GM21619 (cell line): ENCODE measurements around the gene SIGMAR1.
A peak's percentile ranks its signal among the peaks of the same experiment; 100 is the strongest.
"Not testable (repeated sequence)": the region's sequence is repeated elsewhere in the genome, so short reads cannot be mapped to it uniquely, and the experiment has no call there.

Experiments used
- ATAC-seq: cut with Tn5 transposase; IDR thresholded peaks from one replicate; pipeline ENCODE4 v1.9.1; 2021; ENCODE audit not compliant: unreplicated experiment

SIGMAR1 gene

DNA sequence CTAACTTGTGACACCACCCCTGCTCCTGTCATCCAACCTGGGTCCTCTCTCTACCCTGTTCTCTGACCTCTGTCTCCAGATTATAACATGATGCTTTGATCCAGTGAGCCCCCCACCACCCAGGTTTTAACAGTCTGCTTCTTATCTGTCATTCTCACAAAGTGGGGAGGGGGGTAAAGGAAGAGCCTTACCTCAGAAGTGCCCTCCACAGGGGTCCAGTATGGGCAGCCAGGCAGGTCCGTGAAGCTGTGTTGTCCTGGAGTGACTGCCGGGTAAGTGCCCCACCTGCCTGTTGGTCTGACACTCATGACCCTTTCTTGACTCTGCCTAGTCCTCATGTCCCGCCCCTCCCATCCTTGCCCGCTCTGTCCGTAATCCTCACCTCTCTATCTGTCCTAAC is 17.8 kb upstream of the SIGMAR1 start:
- ATAC-seq, result no peak

DNA sequence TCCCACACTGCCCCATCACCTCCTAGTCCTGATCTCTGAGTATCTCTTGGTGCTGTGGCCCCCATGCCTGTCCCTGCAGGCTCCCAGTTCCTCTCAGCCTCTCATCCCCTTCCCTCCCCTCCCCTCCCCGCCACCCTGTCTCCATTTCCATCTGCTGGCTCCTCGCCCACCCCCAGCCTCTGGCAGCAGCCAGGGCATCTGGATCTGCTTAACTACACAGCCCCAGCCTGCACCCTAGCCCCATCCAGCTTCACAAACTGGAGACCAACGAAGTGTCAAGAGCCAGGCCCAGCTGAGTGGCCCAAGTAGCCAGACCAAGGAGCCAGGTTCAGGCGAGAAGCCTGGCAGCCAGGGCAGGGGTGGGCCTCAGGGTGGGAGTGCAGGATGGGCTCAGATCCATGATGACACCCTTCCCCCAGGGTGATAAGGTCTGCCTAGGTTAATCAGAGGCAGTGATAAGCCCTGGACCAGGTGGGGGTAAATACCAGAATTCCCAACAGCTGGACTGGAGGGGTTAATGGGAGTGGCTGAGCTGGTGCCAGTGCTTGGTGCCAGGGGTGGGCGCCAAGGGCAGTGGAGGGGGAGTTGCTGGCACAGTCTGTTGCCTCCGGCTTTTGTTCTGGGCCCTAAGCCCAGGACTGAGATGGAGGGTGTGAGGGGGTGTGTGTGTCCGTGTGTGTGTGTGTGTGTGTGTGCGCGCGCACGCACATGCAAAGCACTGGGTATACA is 16.9 kb upstream of the SIGMAR1 start:
- no peak for ATAC-seq

DNA sequence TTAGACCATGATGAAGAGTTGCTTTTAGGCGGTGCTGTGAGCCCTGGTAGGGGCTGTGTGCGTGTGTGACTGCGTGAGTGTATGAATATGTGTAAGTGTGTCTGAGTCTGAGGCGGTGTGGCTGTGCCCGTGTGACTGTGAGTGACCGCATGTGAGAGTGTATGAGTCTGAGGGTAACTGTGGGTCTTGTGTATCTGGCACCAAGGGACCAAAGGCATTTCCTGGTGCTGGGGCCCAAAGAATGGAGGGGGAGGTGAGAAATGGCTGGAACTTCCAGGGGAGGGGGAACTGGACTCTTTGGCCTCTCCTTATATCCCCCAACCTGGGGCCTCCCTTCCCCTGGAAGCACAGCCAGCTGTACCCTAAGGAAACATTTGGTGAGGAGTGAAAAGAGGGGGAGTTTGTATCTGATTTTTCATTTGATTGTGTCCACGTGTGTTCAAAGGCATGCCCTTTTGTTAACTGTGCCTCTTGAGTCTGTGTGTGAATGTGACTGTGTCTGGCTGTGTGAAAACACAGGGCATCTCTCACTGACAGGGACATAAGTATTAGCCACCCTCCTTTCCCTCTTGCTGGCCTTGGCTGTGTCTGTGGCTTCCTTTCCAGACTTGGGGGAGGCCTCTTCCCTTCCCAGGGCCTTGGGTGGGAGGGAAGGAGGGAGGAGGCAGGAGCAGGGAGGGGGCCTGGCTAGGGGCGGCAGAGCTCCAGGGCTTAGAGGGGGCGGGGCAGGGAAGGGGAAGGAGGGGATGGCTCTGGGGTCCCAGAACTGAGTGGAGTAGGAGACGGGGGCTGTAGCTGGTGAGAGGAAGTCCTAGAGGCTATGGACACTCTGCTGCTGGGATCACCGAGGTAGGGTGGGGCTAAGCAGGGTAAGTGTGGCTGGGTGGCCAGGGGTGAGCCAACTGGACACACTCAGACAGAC is 15.8 kb upstream of the SIGMAR1 start:
- no peak for ATAC-seq

DNA sequence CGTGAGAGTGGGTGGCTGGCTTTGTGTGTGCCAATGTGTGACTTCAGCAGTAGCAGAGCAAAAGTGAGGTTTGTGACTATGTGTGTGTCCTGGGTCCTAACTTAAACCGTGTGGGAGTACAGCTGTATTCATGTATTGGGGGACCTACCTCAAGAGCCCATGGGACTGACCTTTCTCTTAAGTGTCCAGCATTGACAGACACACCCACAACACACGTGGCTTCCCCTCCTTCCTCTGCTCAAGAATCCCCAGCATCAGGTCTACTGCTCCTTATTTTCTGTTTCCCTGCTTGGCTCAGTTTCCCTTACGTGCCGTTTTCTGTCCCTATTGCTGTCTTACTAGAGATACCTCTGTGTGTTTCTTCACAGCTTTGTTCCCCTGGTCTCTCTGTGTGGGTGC is 15.0 kb upstream of the SIGMAR1 start:
- no peak for ATAC-seq

DNA sequence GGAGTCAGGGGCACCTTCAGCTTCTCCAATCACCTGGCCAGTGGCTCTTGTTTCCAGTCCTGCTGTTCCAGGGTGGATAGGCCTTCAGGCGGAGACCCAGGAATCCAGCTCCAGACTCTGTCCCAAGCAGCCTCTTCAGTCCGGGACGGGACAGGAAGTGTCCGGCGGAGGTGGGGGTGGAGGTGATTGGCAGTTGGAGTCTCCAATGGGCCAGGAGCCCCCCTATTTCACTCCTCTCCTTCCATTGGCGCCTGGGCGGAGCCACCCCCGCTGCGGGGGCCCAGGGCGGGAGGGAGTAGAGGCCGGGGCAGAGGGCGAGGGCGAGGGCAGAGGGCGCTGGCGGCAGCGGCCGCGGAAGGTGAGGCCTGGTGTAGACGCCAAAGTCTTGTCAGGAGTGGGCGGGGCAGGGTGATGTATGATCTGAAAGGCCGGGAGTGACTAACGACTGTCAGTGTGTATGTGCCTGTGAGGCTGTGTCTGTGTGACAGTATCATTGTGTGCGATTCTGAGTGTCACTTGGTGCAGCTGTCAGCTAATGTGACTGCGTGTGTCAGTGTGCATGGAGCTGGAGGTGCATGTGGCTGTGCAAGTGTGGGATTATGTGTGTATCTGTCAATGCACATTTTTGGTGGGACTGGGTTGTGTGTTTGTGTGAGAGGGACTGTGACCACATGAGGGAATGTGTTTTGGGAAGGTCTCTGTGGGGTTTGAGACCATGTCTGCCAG is 14.5 kb upstream of the SIGMAR1 start, which contains the start of gene IL11RA:
TSS of gene IL11RA (plus strand) at position 310 of the 726 bp plus-strand sequence. CDS start 3,033 bp downstream, outside the sequence.
- no peak for ATAC-seq

DNA sequence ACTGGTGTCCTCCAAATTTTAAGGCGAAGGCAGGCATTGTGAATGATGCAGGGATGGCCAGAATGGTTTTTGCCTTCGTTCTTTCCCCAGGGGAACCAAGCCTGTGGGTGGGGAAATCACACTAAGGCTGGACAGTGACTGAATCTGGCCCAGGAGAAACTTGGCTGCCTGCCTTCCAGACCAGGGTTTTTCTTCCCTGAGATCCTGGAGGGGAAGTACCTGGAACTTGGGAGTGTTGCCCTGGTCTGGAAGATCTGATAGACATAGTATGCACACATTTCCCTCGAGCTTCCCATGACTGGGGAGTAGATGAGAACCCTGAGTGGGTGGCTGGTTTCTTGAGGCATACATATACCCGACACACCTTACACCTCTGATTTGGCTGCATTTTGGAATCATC is 13.7 kb upstream of the SIGMAR1 start:
- ATAC-seq, result no peak

DNA sequence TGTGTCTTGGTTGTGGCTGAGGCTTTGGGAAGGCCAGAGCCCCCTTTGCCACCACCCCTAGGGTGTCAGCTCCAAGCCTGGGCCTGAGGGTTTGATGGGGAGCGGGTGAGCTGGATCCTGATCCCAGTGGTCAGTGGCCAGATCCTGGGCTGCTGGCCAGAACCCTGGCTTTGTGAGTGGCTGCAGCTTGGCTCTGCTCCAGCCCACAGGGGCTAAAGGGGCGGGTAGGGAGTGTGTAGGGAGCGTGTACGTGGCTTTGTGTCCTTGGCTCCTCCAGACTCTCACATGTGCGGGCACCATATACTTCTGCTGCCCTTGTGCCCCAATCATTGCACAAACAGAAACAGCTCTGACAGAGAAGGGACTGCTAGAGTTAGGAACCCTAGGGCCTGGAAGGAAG is 13.2 kb upstream of the SIGMAR1 start:
- ATAC-seq, result no peak

DNA sequence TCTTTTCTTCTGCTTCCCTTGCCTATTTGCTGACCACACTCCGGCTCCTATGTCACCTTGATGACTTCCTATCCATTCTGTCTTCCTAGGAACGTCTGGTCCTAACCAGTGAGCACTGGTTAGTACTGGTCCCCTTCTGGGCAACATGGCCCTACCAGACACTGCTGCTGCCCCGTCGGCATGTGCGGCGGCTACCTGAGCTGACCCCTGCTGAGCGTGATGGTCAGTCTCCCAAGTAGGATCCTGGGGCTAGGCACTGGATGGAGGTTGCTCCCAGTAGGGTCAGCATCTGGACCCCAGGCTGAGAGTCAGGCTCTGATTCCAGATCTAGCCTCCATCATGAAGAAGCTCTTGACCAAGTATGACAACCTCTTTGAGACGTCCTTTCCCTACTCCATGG is 11.1 kb upstream of the SIGMAR1 start:
- no peak for ATAC-seq

DNA sequence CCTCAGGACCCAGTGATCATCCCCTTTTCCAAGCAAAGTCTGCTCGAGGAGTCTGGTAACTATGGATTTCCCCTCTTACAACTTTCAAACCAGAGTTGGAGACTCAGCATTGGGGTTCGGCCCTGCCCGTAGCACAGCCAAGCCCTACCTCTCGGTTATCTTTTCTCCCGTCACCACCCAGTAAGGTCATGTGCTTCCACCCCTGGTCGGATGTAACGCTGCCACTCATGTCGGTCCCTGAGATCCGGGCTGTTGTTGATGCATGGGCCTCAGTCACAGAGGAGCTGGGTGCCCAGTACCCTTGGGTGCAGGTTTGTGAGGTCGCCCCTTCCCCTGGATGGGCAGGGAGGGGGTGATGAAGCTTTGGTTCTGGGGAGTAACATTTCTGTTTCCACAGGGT is 10.1 kb upstream of the SIGMAR1 start:
- ATAC-seq, result no peak

DNA sequence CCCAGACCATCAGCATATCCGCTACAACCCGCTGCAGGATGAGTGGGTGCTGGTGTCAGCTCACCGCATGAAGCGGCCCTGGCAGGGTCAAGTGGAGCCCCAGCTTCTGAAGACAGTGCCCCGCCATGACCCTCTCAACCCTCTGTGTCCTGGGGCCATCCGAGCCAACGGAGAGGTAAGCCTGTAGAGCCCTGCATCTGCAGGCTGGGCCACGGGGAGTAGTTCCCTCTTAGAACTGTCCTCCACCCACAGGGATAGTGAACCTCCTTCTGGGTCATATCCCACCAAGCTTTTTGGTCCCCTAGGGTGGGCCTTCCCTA is 9.5 kb upstream of the SIGMAR1 start:
- ATAC-seq, result no peak

DNA sequence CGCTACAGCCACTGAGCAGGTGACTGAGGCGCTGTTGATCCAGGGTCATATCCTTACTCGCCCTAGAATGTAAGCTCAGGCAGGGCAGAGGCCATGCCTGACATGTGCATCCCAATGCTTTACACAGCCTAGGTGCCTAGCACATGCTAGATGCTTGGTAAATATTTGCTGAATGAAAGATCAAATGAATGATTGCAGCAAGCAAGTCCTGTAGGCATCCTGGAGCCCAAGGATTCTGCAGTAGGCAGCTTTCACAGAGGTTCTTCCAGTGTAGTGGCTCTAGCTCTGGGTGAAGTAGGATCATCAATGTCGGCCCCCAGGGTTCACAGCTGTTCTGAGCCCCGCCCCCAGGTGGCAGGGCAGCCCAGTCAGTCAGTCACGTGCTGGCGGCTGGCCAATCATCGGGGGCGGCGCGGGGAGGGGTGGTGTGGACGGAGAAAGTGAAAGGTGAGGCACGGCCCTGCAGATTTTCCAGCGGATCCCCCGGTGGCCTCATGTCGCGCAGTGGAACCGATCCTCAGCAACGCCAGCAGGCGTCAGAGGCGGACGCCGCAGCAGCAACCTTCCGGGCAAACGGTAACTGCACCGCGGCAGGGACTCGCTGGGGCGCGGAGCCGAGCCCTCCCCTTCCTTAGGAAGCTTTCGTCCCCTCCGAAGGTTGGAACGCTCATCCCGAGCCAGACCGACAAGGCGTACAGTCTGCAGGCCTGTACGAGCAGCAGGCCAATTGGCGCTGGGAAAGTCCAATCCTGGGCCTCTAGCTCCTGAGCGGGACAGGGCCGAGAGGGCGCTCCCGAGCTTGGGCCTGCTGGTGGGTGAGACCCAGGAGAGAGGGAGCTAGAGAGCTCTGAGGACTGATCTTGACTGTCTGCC is 8.9 kb upstream of the SIGMAR1 start, which contains the start of gene GALT:
TSS of gene GALT (plus strand) at position 465 of the 873 bp plus-strand sequence. CDS start at position 495, 30 bp downstream.
- peak; percentile 79 for ATAC-seq

DNA sequence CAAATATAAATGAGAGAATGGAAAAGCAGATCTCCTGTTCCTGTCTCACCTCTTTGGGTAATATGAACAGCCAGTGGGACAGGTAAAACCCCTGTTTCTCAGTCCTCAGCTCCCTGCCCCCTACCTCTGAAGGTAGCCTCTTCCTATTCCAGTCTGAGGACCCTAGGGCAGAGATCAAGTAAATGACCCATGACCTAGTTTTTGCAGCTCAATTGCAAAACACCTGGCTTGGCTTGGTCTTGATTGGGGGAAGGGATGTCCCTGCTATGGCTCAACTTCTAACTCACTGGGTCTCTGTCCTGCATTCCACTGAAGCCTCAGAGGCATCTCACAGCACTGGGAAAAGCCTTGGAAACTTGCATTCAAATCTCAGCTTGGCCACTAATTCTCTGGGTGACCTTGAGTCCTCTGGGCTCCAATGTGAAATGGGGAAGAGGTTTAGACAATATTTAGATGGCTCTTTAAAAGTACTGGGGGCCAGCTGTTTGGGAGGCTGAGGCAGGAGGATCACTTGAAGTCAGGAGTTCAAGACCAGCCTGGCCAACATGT is 7.3 kb upstream of the SIGMAR1 start:
- no peak for ATAC-seq

DNA sequence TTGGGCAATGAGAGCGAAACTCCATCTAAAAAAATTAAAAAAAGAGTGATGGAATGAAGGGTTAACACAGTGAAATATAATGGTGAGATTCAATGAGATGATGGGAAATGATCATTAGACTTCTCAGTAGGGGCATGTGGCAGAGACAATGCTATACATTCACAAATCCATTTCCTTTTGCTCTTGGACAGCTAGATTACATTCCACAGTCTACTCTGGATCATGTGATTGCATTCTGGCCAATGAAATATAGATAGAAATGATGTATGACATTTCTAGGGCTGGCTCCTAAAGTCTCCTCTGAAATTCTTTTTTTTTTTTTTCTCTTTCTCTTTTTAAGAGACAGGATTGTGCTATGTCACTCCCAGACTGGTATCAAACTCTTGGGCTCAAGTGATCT is 5.1 kb upstream of the SIGMAR1 start:
- ATAC-seq, result no peak

DNA sequence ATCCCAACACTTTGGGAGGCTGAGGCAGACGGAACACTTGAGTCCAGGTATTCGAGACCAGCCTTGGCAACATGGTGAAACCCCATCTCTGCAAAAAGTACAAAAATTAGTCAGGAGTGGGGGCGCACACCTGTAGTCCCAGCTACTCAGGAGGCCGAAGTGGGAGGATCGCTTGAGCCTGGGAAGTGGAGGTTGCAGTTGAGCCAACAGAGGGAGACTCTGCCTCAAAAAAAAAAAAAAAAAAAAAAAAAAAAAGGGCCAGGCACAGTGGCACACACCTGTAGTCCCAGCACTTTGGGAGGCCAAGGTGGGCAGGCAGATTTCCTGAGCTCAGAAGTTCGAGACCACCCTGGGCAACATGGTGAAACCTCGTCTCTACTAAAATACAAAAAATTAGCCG is 1.7 kb upstream of the SIGMAR1 start:
- not testable (repeated sequence) for ATAC-seq

DNA sequence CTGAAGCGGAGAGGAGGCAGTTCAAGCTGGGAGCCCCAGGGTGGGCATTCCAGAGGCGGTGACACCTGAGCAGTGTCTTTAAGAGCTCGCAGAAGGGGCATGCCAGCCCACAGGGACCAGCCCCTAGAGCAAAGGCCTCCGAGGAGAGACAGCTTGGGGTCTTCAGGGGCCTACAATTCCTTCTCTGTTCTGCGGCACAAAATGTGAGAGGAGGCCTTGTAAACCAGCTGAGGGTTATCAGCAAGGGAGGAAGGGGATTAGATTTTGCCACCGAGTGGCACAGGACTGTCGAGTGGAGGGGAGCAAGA is 505 bp upstream of the SIGMAR1 start:
- no peak for ATAC-seq

DNA sequence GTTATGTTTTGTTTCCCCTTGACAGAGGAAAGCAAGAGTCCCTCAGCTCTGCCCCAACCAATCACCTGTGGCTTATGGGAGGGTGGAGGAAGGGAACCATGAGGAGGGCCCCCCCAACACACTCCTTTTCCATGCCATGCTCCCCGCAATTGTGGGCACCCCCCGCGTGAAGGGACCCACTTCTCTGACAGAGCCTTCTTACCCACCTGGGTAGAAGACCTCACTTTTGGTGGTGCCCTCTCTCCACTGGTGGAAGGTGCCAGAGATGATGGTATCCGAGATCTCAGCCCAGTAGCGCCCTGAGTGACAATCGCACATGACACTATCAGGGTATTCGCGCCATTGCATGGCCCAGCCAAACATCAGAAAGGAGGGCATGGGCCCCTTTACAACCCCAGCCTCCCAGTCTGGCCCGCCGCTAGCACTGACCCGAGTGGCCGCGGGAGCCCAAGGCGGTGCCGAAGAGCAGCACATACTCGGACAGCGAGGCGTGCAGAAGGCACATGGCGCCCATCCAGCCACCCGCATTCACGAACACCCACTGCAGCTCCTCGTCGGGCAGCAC is 714 bp downstream of the SIGMAR1 start:
- ATAC-seq, result no peak

DNA sequence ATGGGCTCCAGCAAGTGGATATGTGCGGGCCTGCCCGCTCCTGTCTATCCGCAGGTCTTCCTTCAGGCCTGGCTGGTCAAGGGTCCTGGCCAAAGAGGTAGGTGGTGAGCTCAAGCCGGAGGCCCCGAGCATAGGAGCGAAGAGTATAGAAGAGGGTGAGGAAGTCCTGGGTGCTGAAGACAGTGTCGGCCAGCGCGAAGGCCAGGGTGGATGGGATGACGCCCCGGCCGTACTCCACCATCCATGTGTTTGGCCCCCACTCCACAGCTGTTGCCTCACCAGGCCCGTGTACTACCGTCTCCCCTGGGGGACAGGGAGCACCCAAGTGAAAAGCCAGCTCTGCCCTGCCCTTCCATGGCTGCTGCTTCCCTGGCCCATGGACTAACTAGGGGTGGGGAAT is 2.0 kb downstream of the SIGMAR1 start:
- no peak for ATAC-seq

DNA sequence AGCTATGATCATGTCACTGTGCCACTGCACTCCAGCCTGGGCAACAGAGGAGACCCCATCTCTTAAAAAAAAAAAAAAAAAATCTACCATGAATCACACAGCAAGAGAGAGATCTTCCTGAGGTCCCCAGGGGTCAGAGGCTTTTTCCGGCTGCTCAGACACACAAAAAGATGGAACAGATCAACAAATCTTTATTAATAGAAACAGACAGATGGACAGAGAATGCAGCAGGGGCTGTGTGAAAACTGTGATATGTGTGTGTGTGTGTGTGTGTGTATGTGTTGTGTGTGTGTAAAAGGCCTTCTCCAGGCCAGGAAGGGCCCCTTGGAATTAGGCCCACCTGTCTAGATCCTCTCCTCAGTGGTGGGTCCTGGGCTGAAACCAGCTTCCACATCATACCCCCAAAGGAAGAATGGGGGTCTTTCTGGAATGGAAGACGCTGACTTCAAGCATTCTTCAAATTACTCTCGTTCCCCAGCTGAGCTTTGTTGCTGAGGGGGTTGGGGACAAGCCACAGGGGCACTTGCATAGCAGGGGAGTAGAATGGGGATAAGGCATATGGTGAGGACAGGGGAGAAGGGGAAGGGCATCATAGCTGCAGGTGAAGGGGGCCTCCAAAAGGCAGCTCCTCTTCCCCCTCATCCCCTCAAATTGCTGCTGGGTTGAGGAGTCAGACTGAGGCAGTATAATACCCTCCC is 2.9 kb downstream of the SIGMAR1 start:
- no peak for ATAC-seq

DNA sequence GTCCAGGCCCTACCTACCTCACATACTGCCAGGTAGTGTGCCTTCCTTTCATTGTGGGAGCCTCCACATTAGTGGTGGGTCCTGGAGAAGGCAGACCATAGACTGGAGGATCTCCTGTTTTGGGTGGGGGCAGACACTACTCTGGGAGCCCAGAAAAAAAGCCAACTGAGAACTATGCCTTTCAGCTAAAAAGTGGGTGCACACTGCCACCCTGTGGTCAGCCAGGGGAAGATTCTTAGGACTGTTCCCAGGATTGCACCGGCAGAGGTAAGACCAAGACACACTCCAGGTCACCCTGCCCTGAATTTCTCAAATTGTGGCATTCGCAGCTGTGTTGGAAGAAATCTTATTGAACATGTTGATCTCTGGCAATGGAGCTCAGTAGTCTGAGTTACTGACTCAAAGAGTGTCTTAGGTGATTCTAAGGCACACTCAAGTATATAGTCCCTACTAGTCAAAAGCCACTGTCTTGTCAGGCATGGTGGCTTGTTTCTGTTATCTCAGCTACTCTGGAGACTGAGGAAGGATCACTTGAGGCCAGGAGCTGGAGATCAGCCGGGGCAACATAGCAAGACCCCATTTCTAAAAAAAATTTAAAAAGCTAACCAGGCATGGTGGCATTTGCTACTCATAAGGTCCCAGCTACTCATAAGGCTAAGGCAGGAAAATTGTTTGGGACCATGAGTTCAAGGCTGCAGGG is 3.6 kb downstream of the SIGMAR1 start:
- no peak for ATAC-seq
